Upper lobe of left lung (tissue), 6 donors: ENCODE measurements around the gene PTPN5. TPM values are rescaled to one million over a fixed set of nuclear protein-coding genes. Genes with fewer than 3 reads are reported as not detected.

ENCODE experiments used
- ATAC-seq, 2 donors: fragments of 200-7000 bp; cut with Tn5 transposase; one replicate each; pipeline ENCODE4 v1.9.1; 2022; ENCODE audit warnings: mild to moderate bottlenecking in 2 of 2, moderate library complexity in 2 of 2; ENCODE audit not compliant: low FRiP score in 2 of 2
- DNase-seq, 2 donors: peaks; one replicate each; pipeline ENCODE4 v3.0.0-alpha.2; 2019 to 2020
- H3K27ac ChIP-seq, 4 donors: fragments of 200-600 bp; sonication (generic); one replicate each; pipeline ENCODE4 v1.5.1; 2016 to 2019
- H3K27me3 ChIP-seq, 4 donors: fragments of 200-600 bp; sonication (generic); one replicate each; pipeline ENCODE4 v1.5.1; 2017 to 2019
- H3K36me3 ChIP-seq, 4 donors: fragments of 200-600 bp; sonication (generic); one replicate each; pipeline ENCODE4 v1.5.1; 2016 to 2019
- H3K4me1 ChIP-seq, 4 donors: fragments of 200-600 bp; sonication (generic); one replicate each; pipeline ENCODE4 v1.5.1; 2018 to 2019
- H3K4me3 ChIP-seq, 4 donors: fragments of 200-600 bp; sonication (generic); one replicate each; pipeline ENCODE4 v1.5.1; 2017 to 2019; ENCODE audit warnings: mild to moderate bottlenecking in 2 of 4, moderate library complexity in 1 of 4
- H3K9me3 ChIP-seq, 4 donors: fragments of 200-600 bp; sonication (generic); one replicate each; pipeline ENCODE4 v1.5.1; 2018 to 2019
- EP300 ChIP-seq, 4 donors: sonication (generic); formaldehyde crosslinking; IDR thresholded peaks; one replicate each; pipeline ENCODE4 v1.5.1; 2017; ENCODE audit warnings: antibody characterized with exemption in 4 of 4, control low read depth in 2 of 4
- POLR2A ChIP-seq, 4 donors: fragments of 450-650 bp; IDR thresholded peaks; one replicate each; pipeline ENCODE4 v1.5.1; 2016 to 2017; ENCODE audit warnings: antibody characterized with exemption in 4 of 4, mild to moderate bottlenecking in 2 of 4
- POLR2AphosphoS5 ChIP-seq, 2 donors: sonication (generic); formaldehyde crosslinking; IDR thresholded peaks; one replicate each; pipeline ENCODE4 v1.5.1; 2017; ENCODE audit warnings: antibody characterized with exemption in 2 of 2
- WGBS, 2 donors: methylation state at CpG; one replicate each; pipeline ENCODE4 v1.1.5; 2017 to 2018; 5-methylcytosine and 5-hydroxymethylcytosine counted together
- total RNA-seq, 6 donors: library from RNA; depleted of rRNA in 4 of 6; stranded (reverse); fragments of >200 nt in 4 of 6; gene quantifications; one replicate each; pipeline versions ENCODE4 v1.1.0 to v1.2.1, GENCODE V29; 2016 to 2021
- TF ChIP-seq, protein P1 (sequence below), 6 experiments: fragments of 450-650 bp in 4 of 6; fragments of 200-600 bp in 2 of 6; sonication (generic) in 2 of 6; IDR thresholded peaks; one replicate each; pipeline ENCODE4 v1.5.1; 2016 to 2019; ENCODE audit warnings: antibody characterized with exemption in 6 of 6
- donor health status: DM: no; HTN: no; CAD: no; lungs with moderate emphysema.
- donor health status: DM: no; HTN: yes; CAD: no; lungs with severe emphysema.

The PTPN5 gene
- total RNA-seq, 6 donors from 2014 or later: 0.31 to 1.8 (median 1.0) TPM; not detected in 2

- WGBS, 2 donors: 60 to 100% methylated on average over 2 of the region's 2 CpGs
- H3K4me1 ChIP-seq: no peaks in the 10 kb centered on the region
- no peaks in the 10 kb centered on the region for H3K27me3 ChIP-seq
- no peaks in the 10 kb centered on the region for H3K9me3 ChIP-seq
- no peak for ATAC-seq
- H3K27ac ChIP-seq: no peak overlapping the region
- no peaks in the 10 kb centered on the region for H3K36me3 ChIP-seq
- no peak overlapping the region for H3K4me3 ChIP-seq
- TF ChIP-seq EP300 (IDR thresholded peaks at IDR 0.05): no peak
- TF ChIP-seq POLR2AphosphoS5 (IDR thresholded peaks at IDR 0.05): no peak
- no peak for TF ChIP-seq POLR2A (IDR thresholded peaks at IDR 0.05)
- TF ChIP-seq, protein P1, sequence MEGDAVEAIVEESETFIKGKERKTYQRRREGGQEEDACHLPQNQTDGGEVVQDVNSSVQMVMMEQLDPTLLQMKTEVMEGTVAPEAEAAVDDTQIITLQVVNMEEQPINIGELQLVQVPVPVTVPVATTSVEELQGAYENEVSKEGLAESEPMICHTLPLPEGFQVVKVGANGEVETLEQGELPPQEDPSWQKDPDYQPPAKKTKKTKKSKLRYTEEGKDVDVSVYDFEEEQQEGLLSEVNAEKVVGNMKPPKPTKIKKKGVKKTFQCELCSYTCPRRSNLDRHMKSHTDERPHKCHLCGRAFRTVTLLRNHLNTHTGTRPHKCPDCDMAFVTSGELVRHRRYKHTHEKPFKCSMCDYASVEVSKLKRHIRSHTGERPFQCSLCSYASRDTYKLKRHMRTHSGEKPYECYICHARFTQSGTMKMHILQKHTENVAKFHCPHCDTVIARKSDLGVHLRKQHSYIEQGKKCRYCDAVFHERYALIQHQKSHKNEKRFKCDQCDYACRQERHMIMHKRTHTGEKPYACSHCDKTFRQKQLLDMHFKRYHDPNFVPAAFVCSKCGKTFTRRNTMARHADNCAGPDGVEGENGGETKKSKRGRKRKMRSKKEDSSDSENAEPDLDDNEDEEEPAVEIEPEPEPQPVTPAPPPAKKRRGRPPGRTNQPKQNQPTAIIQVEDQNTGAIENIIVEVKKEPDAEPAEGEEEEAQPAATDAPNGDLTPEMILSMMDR (IDR thresholded peaks at IDR 0.05): no peak
- DNase-seq: no peak
Observed at GRCh38 chr11:18731441-18731840, 60.2 kb downstream of the PTPN5 start.

- DNase-seq: no peak
- no peak for ATAC-seq
- Histone ChIP-seq H3K27ac (no peak overlapping the region), H3K36me3 (no peaks in the 10 kb centered on the region), H3K9me3 (no peaks in the 10 kb centered on the region), H3K4me3 (no peak overlapping the region), H3K27me3 (no peaks in the 10 kb centered on the region), H3K4me1 (no peaks in the 10 kb centered on the region)
- no peak for TF ChIP-seq POLR2A (IDR thresholded peaks at IDR 0.05)
- TF ChIP-seq, protein P1 (IDR thresholded peaks at IDR 0.05): no peak
- TF ChIP-seq EP300 (IDR thresholded peaks at IDR 0.05): no peak
- no peak for TF ChIP-seq POLR2AphosphoS5 (IDR thresholded peaks at IDR 0.05)
- WGBS, 2 donors: 87 to 90% methylated on average over 9 of the region's 9 CpGs
Observed at GRCh38 chr11:18730020-18730419, 61.6 kb downstream of the PTPN5 start.

GRCh38 chr11:18729426-18729825, 62.2 kb downstream of the PTPN5 start:
- H3K27me3 ChIP-seq: no peaks in the 10 kb centered on the region
- H3K36me3 ChIP-seq: no peaks in the 10 kb centered on the region
- H3K27ac ChIP-seq: no peak overlapping the region
- no peaks in the 10 kb centered on the region for H3K9me3 ChIP-seq
- TF ChIP-seq, protein P1 (IDR thresholded peaks at IDR 0.05): no peak
- no peak for TF ChIP-seq POLR2AphosphoS5 (IDR thresholded peaks at IDR 0.05)
- TF ChIP-seq EP300 (IDR thresholded peaks at IDR 0.05): no peak
- TF ChIP-seq POLR2A (IDR thresholded peaks at IDR 0.05): no peak
- H3K4me3 ChIP-seq: no peak overlapping the region
- whole genome bisulfite sequencing, 2 donors: 91 to 93% methylated on average over 10 to 16 of the region's 16 CpGs
- peak in 1 of 2 donors; percentile 68 for DNase-seq
- H3K4me1 ChIP-seq: no peaks in the 10 kb centered on the region
- ATAC-seq: no peak

GRCh38 chr11:18728658-18729057, 62.9 kb downstream of the PTPN5 start:
- Histone ChIP-seq H3K36me3 (no peaks in the 10 kb centered on the region), H3K27ac (no peak overlapping the region), H3K9me3 (no peaks in the 10 kb centered on the region), H3K27me3 (no peaks in the 10 kb centered on the region), H3K4me1 (no peaks in the 10 kb centered on the region), H3K4me3 (no peak overlapping the region)
- DNase-seq: peak in 1 of 2 donors; percentile 53
- 89 to 93% methylated on average over 12 to 13 of the region's 13 CpGs for WGBS, 2 donors
- no peak for TF ChIP-seq POLR2A (IDR thresholded peaks at IDR 0.05)
- TF ChIP-seq EP300 (IDR thresholded peaks at IDR 0.05): no peak
- no peak for TF ChIP-seq POLR2AphosphoS5 (IDR thresholded peaks at IDR 0.05)
- TF ChIP-seq, protein P1 (IDR thresholded peaks at IDR 0.05): no peak
- no peak for ATAC-seq

DNA sequence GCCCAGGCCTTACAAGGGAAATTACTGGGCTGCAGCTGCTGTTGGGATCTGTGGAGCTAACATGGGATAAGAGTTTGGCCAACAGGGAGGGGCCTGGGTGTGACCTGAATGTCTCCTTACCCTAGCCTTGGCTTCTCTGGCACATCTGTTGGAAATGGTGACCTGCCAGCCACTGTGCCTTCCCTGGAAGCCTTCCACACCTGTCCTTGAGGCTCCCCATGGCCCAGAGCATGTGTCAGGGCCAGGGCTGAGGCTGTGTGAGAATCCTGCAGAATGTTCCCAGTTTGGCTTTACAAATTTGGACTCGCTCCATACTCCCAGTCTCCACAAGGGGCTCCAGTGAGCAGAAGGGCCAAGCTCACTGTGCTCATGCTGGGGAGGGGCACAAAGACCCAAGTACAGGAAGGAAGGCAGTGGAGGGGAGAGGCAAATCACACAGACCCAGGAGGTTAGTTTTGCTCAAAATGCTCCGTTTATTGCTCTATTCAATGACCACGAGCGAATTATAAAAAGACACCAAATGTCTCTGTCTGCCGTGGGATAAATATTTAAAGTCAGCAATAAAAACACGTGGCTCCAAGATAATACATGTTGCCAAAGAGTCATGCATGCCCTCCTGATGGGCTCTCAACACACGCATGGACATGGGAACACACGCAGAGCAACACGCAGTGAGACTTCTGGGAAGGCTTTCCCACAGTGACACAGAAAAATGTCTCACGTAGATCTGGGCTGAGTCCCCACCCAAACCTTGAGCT, 63.9 kb downstream of the PTPN5 start:
- H3K27me3 ChIP-seq: no peaks in the 10 kb centered on the region
- no peaks in the 10 kb centered on the region for H3K4me1 ChIP-seq
- H3K9me3 ChIP-seq: no peaks in the 10 kb centered on the region
- TF ChIP-seq EP300 (IDR thresholded peaks at IDR 0.05): no peak
- TF ChIP-seq, protein P1 (IDR thresholded peaks at IDR 0.05): peak; percentile 41 to 79 (median 49)
- ATAC-seq: peak in 1 of 2 donors; percentile 62
- H3K27ac ChIP-seq: no peak overlapping the region
- H3K36me3 ChIP-seq: no peaks in the 10 kb centered on the region
- H3K4me3 ChIP-seq: no peak overlapping the region
- 50 to 51% methylated on average over 10 of the region's 10 CpGs for WGBS, 2 donors
- DNase-seq: no peak
